Endometrial microvascular endothelial cells (primary cell): Measurements from ENCODE around the gene PLXNA3. TPM values are rescaled to one million over a fixed set of nuclear protein-coding genes. Genes with fewer than 3 reads are reported as not detected.
"Not testable (repeated sequence)": the region's sequence is repeated elsewhere in the genome, so short reads cannot be mapped to it uniquely, and the experiment has no call there.

Experiments
- in situ Hi-C: cut with HindIII; loops from 2 replicates; pipeline ENCODE4 v1.10.0; 2017; ENCODE audit warnings: low sequenced_read_pairs, low pct_unique_long_range_greater_than_20kb; ENCODE audit errors: inconsistent ontology term
- total RNA-seq: library from RNA; depleted of rRNA; stranded (reverse); fragments of >200 nt; gene quantifications from one replicate; pipeline ENCODE4 v1.2.3, GENCODE V29; 2015; ENCODE audit errors: inconsistent ontology term

Gene PLXNA3
- total RNA-seq, 1 donor from 2014 or later: 8.9 TPM

- in situ Hi-C loops: no loop called here
These were observed 30.4 kb downstream of the PLXNA3 start for GRCh38 chrX:154488336-154489075.

GRCh38 chrX:154489182-154489581, 31.1 kb downstream of the PLXNA3 start:
- in situ Hi-C loops: no loop called here

- in situ Hi-C loops: no loop called here
These were observed 31.9 kb downstream of the PLXNA3 start for GRCh38 chrX:154490021-154490413.

- in situ Hi-C loops: no loop called here
These were observed 32.5 kb downstream of the PLXNA3 start, which contains the start of gene SLC10A3 for GRCh38 chrX:154490414-154491083. Gene SLC10A3, minus strand, starts transcription at chrX:154490629. Its CDS starts 1,689 bp downstream, at chrX:154488940.

- in situ Hi-C loops: no loop called here
These were observed 36.6 kb downstream of the PLXNA3 start for GRCh38 chrX:154494715-154495114.

GRCh38 chrX:154495472-154495922, 37.4 kb downstream of the PLXNA3 start:
- in situ Hi-C loops: no loop called here

- in situ Hi-C loops: not testable (repeated sequence)
These were observed 38.6 kb downstream of the PLXNA3 start for GRCh38 chrX:154496591-154497137.

GRCh38 chrX:154501423-154501822, 43.3 kb downstream of the PLXNA3 start:
- in situ Hi-C loops: not testable (repeated sequence)

GRCh38 chrX:154502098-154502497, 44.0 kb downstream of the PLXNA3 start:
- in situ Hi-C loops: no loop called here

GRCh38 chrX:154502989-154503388, 44.9 kb downstream of the PLXNA3 start:
- in situ Hi-C loops: no loop called here

- in situ Hi-C loops: no loop called here
These were observed 47.7 kb downstream of the PLXNA3 start for GRCh38 chrX:154505734-154506133.

GRCh38 chrX:154506483-154507332, 48.6 kb downstream of the PLXNA3 start:
- in situ Hi-C loops: no loop called here

- in situ Hi-C loops: no loop called here
These were observed 49.7 kb downstream of the PLXNA3 start for GRCh38 chrX:154507673-154508383.

GRCh38 chrX:154508384-154508745, 50.3 kb downstream of the PLXNA3 start:
- in situ Hi-C loops: no loop called here

- in situ Hi-C loops: no loop called here
These were observed 51.4 kb downstream of the PLXNA3 start for GRCh38 chrX:154509455-154509854.

GRCh38 chrX:154511761-154512160, 53.7 kb downstream of the PLXNA3 start:
- in situ Hi-C loops: no loop called here

- in situ Hi-C loops: no loop called here
These were observed 54.9 kb downstream of the PLXNA3 start for GRCh38 chrX:154512879-154513553.

- in situ Hi-C loops: no loop called here
These were observed 55.6 kb downstream of the PLXNA3 start for GRCh38 chrX:154513716-154514115.
